Astrocyte (in vitro differentiated cells and primary cell): ENCODE data around the gene IL5RA. TPM values are rescaled to one million over a fixed set of nuclear protein-coding genes. Genes with fewer than 3 reads are reported as not detected.
A peak's percentile ranks its signal among the peaks of the same experiment; 100 is the strongest.

Source experiments
- DNase-seq: peaks from one replicate; pipeline ENCODE4 v3.0.0-alpha.2; 2010; ENCODE audit warnings: low read depth
- FAIRE-seq: peaks from 2 replicates; lab custom pipeline; 2011; peaks lifted over from hg19 to GRCh38; lab: Jason Lieb, UNC
- H2AFZ ChIP-seq: 2 replicates; pipeline ENCODE4 v1.6.0; 2012; ENCODE audit warnings: low read depth, low read length, inconsistent platforms
- H3K27ac ChIP-seq: 2 replicates; pipeline ENCODE4 v1.5.1; 2011; ENCODE audit warnings: low read depth, low read length, inconsistent platforms
- H3K27me3 ChIP-seq: 2 replicates; pipeline ENCODE4 v1.6.0; 2011; ENCODE audit warnings: low read length, inconsistent platforms; ENCODE audit not compliant: insufficient read depth
- H3K36me3 ChIP-seq: 2 replicates; pipeline ENCODE4 v1.5.1; 2011; ENCODE audit warnings: low read length, inconsistent platforms; ENCODE audit not compliant: insufficient read depth
- H3K4me1 ChIP-seq: 2 replicates; pipeline ENCODE4 v1.5.1; 2011; ENCODE audit warnings: low read length, inconsistent platforms; ENCODE audit not compliant: insufficient read depth
- H3K4me2 ChIP-seq: 2 replicates; pipeline ENCODE4 v1.6.0; 2012; ENCODE audit warnings: low read length, inconsistent platforms
- H3K4me3 ChIP-seq: 2 replicates; pipeline ENCODE4 v1.5.1; 2011; ENCODE audit warnings: low read depth, mild to moderate bottlenecking, low read length, inconsistent platforms; ENCODE audit not compliant: insufficient read depth
- H3K79me2 ChIP-seq: 2 replicates; pipeline ENCODE4 v1.6.0; 2012; ENCODE audit warnings: mild to moderate bottlenecking, low read length, inconsistent platforms; ENCODE audit not compliant: insufficient read depth
- H3K9ac ChIP-seq: 2 replicates; pipeline ENCODE4 v1.6.0; 2012; ENCODE audit warnings: mild to moderate bottlenecking, low read length, inconsistent platforms
- H3K9me3 ChIP-seq: 2 replicates; pipeline ENCODE4 v1.5.1; 2012; ENCODE audit warnings: low read depth, mild to moderate bottlenecking, low read length, inconsistent platforms; ENCODE audit not compliant: insufficient read depth
- H4K20me1 ChIP-seq: 2 replicates; pipeline ENCODE4 v1.6.0; 2012; ENCODE audit warnings: low read length, inconsistent platforms; ENCODE audit not compliant: insufficient read depth
- H3K27ac Mint-ChIP-seq: one replicate; pipeline ENCODE4 v1.8.0; 2021; ENCODE audit warnings: mild to moderate bottlenecking, mixed read lengths; ENCODE audit not compliant: unreplicated experiment
- H3K27me3 Mint-ChIP-seq: one replicate; pipeline ENCODE4 v1.8.0; 2021; ENCODE audit warnings: low read depth, mixed read lengths; ENCODE audit not compliant: unreplicated experiment
- H3K36me3 Mint-ChIP-seq: one replicate; pipeline ENCODE4 v1.8.0; 2021; ENCODE audit warnings: low read depth, mixed read lengths; ENCODE audit not compliant: unreplicated experiment
- H3K4me1 Mint-ChIP-seq: one replicate; pipeline ENCODE4 v1.8.0; 2021; ENCODE audit warnings: low read depth, mixed read lengths; ENCODE audit not compliant: unreplicated experiment
- H3K4me3 Mint-ChIP-seq: one replicate; pipeline ENCODE4 v1.8.0; 2021; ENCODE audit warnings: mild to moderate bottlenecking, moderate library complexity, mixed read lengths; ENCODE audit not compliant: unreplicated experiment
- H3K9me3 Mint-ChIP-seq: one replicate; pipeline ENCODE4 v1.8.0; 2021; ENCODE audit warnings: mild to moderate bottlenecking, mixed read lengths; ENCODE audit not compliant: unreplicated experiment
- EZH2 ChIP-seq: IDR thresholded peaks from 2 replicates; pipeline ENCODE4 v1.6.1; 2012; ENCODE audit warnings: mild to moderate bottlenecking, low read length, inconsistent platforms; ENCODE audit not compliant: insufficient read depth
- total RNA-seq: library from RNA; stranded (reverse); gene quantifications from 2 replicates; pipeline ENCODE4 v1.2.1, GENCODE V29; 2021
- TF ChIP-seq, protein P1 (sequence below): IDR thresholded peaks from 2 replicates; pipeline ENCODE4 v1.5.1; 2011; ENCODE audit warnings: low read depth, mild to moderate bottlenecking, inconsistent platforms, low read length, moderate library complexity; ENCODE audit not compliant: insufficient read depth

The IL5RA gene
- total RNA-seq, 1 donor from 2014 or later = not detected

DNA sequence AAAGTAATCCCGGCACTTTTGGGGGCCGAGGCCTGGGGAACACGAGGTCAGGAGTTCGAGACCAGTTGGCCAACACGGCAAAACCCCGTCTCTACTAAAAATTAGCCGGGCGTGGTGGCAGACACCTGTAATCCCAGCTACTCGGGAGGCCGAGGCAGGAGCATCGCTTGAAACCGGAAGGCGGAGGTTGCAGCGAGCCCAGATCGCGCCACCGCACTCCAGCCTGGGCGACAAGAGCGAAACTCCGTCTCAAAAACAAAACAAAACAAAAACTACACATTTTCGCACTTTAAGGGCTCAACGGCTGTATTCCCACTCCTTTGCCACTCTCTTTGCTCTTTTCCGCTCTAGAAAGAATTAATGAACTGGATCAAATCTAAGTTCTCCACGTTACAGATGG, 15.8 kb upstream of the IL5RA start:
- Histone ChIP-seq H2AFZ (peak overlapping the region; percentile 97), H3K4me1 (peaks cover 9% of the 10 kb centered on the region), H3K9ac (peak overlapping the region; percentile 96), H4K20me1 (no peaks in the 10 kb centered on the region), H3K4me3 (peak overlapping the region; percentile 85), H3K79me2 (peaks cover 32% of the 10 kb centered on the region), H3K4me2 (peak overlapping the region; percentile 97), H3K27me3 (no peaks in the 10 kb centered on the region), H3K27ac (peak overlapping the region; percentile 81), H3K9me3 (no peaks in the 10 kb centered on the region), H3K36me3 (peaks cover 22% of the 10 kb centered on the region)
- H3K4me1 Mint-ChIP-seq = peaks cover 4% of the 10 kb centered on the region
- H3K27ac Mint-ChIP-seq = peak overlapping the region; percentile 93
- H3K27me3 Mint-ChIP-seq = no peaks in the 10 kb centered on the region
- TF ChIP-seq EZH2 = no peak
- TF ChIP-seq, protein P1, sequence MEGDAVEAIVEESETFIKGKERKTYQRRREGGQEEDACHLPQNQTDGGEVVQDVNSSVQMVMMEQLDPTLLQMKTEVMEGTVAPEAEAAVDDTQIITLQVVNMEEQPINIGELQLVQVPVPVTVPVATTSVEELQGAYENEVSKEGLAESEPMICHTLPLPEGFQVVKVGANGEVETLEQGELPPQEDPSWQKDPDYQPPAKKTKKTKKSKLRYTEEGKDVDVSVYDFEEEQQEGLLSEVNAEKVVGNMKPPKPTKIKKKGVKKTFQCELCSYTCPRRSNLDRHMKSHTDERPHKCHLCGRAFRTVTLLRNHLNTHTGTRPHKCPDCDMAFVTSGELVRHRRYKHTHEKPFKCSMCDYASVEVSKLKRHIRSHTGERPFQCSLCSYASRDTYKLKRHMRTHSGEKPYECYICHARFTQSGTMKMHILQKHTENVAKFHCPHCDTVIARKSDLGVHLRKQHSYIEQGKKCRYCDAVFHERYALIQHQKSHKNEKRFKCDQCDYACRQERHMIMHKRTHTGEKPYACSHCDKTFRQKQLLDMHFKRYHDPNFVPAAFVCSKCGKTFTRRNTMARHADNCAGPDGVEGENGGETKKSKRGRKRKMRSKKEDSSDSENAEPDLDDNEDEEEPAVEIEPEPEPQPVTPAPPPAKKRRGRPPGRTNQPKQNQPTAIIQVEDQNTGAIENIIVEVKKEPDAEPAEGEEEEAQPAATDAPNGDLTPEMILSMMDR = no peak
- no peak for DNase-seq
- peaks cover 3% of the 10 kb centered on the region for H3K9me3 Mint-ChIP-seq
- H3K36me3 Mint-ChIP-seq = peaks cover 2% of the 10 kb centered on the region
- FAIRE-seq = no peak
- H3K4me3 Mint-ChIP-seq = peak overlapping the region; percentile 87

DNA sequence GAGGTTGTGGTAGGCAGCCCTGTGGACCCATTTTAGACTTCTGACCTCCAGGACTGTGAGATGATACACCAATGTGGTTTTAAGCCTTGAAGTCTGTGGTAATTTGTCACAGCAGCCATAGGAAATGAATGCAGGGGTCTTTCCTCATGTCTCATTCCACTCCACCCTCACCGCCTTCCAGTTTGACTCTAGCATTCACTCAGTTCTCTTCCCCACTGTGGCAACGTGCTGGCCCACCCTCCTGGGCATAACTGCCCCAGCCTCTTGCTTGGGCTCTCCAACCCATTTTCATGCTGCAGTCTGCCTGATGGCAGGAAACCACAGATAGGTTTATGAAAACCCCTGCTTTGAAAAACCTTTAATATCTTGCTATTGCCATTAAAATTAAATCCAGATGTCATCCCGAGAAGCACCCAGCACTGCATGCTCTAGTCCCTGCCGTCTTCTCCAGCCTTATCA, 9.2 kb upstream of the IL5RA start:
- H3K4me1 Mint-ChIP-seq = no peaks in the 10 kb centered on the region
- no peak for FAIRE-seq
- Histone ChIP-seq H3K9me3 (no peaks in the 10 kb centered on the region), H3K79me2 (no peaks in the 10 kb centered on the region), H3K36me3 (no peaks in the 10 kb centered on the region), H3K4me2 (no peak overlapping the region), H3K27me3 (no peaks in the 10 kb centered on the region), H4K20me1 (no peaks in the 10 kb centered on the region), H2AFZ (no peak overlapping the region), H3K4me3 (no peak overlapping the region), H3K27ac (no peak overlapping the region), H3K9ac (no peak overlapping the region), H3K4me1 (no peaks in the 10 kb centered on the region)
- no peak for TF ChIP-seq EZH2
- H3K36me3 Mint-ChIP-seq = no peaks in the 10 kb centered on the region
- H3K27ac Mint-ChIP-seq = no peak overlapping the region
- H3K9me3 Mint-ChIP-seq = no peaks in the 10 kb centered on the region
- no peak for DNase-seq
- no peak overlapping the region for H3K4me3 Mint-ChIP-seq
- H3K27me3 Mint-ChIP-seq = peaks cover 5% of the 10 kb centered on the region

DNA sequence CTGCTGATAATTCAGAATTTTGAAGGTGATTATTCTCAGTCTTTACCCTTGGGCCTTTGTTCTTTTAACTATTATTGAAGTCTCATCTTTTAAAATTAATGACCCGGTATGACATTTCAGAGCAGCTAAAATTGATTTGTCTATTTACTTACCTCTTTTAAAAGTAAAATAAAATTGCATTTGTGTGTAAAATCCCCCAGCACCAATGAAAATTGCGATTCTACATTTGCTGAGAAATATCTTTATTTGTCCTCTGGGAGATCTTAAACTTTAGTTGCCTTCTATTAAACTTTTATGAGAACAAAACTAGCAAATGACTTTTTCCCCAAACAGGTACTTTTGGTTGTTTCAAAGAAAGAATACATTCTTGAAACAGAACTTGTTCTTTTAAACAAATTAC, 7.5 kb upstream of the IL5RA start:
- Histone ChIP-seq H3K4me2 (no peak overlapping the region), H3K27me3 (no peaks in the 10 kb centered on the region), H3K4me1 (no peaks in the 10 kb centered on the region), H3K4me3 (no peak overlapping the region), H3K27ac (no peak overlapping the region), H3K9me3 (no peaks in the 10 kb centered on the region), H2AFZ (no peak overlapping the region), H4K20me1 (no peaks in the 10 kb centered on the region), H3K9ac (no peak overlapping the region), H3K79me2 (no peaks in the 10 kb centered on the region), H3K36me3 (no peaks in the 10 kb centered on the region)
- Mint-ChIP-seq H3K4me3 (no peak overlapping the region), H3K36me3 (no peaks in the 10 kb centered on the region), H3K27ac (no peak overlapping the region), H3K27me3 (peaks cover 5% of the 10 kb centered on the region), H3K9me3 (no peaks in the 10 kb centered on the region), H3K4me1 (no peaks in the 10 kb centered on the region)
- TF ChIP-seq EZH2 = no peak
- TF ChIP-seq, protein P1 = no peak
- no peak for FAIRE-seq
- no peak for DNase-seq
